MM.1S (cell line): ENCODE measurements around the gene BCL2L2.
"Not testable (repeated sequence)": the region's sequence is repeated elsewhere in the genome, so short reads cannot be mapped to it uniquely, and the experiment has no call there.

Source experiments
- CTCF ChIP-seq: fragments of 300-600 bp; sonication (generic); IDR thresholded peaks from 2 replicates; pipeline ENCODE4 v1.5.1; 2016; ENCODE audit warnings: antibody characterized with exemption, low read length, mixed read lengths
- EZH2 ChIP-seq: fragments of 300-600 bp; sonication (generic); optimal IDR thresholded peaks from 2 replicates; pipeline ENCODE3; 2017; ENCODE audit warnings: low read depth, mild to moderate bottlenecking, antibody characterized with exemption, low read length, mixed read lengths
- EZH2phosphoT487 ChIP-seq: fragments of 300-600 bp; sonication (generic); IDR thresholded peaks from 2 replicates; pipeline ENCODE4 v1.6.1; 2018; ENCODE audit warnings: antibody characterized with exemption, low read length

- TF ChIP-seq CTCF, EZH2, EZH2phosphoT487: not testable (repeated sequence)
Observed at GRCh38 chr14:23277928-23278327, 28.7 kb upstream of the BCL2L2 start.
